ENCODE data around the gene HAVCR2. TPM values are rescaled to one million over a fixed set of nuclear protein-coding genes. Genes with fewer than 3 reads are reported as not detected.
"Not testable (repeated sequence)": the region's sequence is repeated elsewhere in the genome, so short reads cannot be mapped to it uniquely, and the experiment has no call there.

HAVCR2 gene
- total RNA-seq, 1 donor from 2014 or later: 0.07 TPM

DNA sequence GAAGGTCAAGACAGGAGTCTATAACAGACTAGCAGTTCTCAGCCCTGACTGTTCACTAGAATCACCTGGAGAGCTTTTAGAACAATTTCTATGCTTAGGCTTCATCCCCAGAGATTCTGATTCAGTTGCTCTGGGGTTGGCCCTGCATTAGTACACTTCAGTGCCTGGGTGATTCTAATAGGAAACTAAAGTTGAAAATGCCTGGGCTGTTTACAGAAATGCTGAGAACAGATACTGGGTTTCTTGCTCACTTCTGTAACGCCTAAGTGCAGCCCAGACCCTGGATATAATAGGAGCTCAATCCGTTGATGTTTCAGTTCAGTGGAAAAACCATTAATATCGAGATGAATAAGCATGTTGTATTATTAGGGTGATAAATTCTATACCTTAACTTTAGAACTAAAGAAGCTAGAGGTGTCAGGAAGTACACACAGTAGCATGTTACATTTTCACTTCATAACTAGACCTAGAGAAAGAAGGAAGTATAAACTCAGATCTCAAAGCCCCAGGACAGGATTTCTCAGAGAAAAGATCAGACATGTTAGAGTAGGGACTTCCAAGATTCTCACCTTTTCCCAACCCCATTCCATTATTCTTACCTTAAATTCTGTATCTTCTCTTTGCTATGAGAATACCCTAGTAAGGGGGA, 20.4 kb downstream of the HAVCR2 start:
- no peak for DNase-seq (ENCODE audit: low read depth, low spot score)

DNA sequence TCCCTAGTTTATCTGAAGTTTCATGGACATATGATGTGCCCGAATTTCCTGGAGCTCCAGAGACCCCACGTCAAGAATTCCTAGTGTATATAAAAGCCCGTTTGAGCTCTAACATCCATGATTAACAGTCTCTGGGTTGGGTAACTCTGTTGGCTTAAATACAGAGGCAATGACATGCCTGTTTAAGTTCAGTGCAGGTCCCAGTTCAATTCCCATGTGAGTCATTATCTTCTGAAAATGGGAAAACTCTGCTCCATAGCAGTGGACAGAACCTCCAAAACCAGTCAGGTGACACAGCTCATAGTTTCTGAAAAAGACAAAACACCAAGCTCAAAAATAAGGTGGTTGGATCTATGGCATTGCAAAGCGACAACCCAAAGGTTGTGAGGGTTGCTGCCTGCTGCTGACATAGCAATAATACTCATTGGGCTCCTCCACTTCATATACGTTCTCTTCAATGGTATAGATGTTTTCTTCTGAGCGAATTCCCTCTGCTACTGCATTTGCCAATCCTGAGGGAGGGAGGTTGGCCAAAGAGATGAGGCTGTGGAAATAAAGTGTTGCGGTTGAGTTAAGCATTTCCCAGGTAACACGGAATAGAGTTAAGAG, 22.0 kb downstream of the HAVCR2 start:
- DNase-seq (ENCODE audit: low read depth, low spot score): no peak

DNA sequence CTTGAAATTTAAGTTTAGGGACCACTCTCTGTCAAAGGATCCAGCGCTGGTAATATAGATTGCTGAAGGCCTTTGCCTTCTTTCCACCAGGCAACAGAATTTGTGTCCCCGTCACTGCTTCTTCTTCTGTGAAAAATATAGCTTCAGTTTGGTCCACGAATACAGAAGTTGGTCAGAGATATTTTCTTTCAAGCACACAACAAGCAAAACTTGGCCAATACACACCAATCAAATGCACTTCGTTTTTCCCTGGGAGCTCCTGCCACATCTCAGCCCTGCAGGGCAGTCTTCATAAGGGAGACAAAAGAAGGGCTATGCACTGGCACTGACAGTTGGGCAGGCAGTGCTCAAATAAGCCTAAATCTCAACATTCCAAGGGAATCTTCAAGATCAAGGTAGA, 22.9 kb downstream of the HAVCR2 start:
- no peak for DNase-seq (ENCODE audit: low read depth, low spot score)

DNA sequence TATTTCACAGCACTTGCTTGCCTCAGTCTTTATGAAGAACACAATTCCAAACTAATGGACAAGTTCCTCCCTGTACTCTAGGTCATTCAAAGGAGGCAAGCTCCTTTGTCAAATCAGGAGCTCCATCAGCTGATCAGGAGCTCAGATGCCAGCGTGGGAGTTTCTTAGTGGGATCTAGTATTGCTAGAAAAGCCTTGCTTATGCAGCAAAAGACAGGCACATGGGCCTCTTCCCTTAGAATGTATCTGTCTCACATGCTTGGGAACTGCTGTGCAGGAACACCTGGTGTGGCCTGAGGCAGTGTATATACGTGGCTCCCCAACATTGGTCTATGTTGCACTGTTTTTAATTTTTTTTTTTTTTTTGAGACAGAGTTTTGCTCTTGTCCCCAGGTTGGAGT, 28.6 kb downstream of the HAVCR2 start:
- DNase-seq (ENCODE audit: low read depth, low spot score): no peak

DNA sequence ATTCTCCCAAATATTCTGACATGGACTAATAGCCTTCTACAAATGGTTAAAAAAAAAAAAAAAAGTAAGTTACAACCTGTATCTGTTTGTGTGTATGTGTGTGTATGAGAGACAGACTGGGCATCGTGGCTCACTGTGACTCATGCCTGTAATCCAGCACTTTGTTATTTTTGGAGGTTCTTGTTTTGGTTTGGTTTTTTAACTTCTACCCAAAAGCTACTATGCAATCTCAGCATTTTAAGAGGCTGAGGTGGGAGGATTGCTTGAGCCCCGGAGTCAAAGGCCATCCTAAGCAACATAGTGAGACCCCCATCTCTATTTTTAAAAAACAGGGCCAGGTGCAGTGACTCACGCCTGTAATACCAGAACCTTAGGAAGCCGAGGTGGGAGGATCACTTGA, 32.3 kb downstream of the HAVCR2 start:
- DNase-seq (ENCODE audit: low read depth, low spot score): no peak

DNA sequence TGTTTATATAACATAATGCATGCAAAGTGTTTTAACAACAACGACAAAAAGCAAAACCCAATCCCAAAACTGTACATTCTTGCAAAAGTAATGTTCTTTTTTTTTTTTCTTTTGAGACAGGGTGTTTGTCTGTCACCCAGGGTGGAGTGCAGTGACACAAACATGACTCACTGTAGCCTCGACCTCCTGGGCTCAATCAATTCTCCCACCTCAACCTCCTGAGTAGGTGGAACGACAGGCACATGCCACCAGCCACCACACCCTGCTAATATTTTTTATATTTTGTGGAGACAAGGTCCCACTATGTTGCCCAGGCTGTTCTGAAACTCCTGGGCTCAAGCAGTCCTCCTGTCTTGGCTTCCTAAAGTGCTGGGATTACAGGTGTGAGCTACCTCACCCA, 36.3 kb downstream of the HAVCR2 start:
- no peak for DNase-seq (ENCODE audit: low read depth, low spot score)

DNA sequence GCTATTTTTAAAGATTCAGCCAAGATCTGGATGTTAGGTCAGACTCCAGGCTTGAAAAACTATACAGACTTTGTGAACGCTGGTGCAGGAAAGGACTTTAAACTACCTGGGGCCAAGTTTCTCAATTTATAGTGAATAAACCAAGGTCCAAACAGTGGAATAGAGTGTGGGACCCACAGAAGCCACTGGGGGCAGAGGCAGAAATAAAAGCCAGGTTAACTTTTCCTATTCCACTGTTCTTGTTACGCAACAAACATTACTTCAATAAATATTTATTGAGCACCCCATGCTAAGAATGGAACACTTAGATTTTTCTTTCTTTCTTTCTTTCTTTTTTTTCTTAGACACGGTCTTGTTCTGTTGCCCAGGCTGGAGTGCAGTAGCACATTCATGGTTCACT, 38.9 kb downstream of the HAVCR2 start:
- no peak for DNase-seq (ENCODE audit: low read depth, low spot score)

DNA sequence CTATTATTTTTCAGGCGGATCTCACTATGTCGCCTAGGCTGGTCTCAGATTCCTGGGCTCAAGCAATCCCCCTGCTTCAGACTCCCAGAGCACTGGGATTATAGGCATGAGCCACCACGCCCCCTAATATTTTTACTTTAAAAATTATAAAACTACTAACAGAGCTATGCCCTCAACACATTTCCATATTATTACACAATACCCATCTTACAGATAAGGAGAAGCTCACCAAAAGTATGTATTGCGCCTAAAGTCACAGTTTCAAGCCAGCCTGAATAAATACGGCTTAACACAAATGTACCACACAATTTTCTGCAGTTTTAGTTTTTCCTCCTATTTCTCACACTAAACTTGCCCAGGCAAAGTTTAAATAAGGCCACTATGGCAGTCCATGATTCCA, 40.1 kb downstream of the HAVCR2 start:
- DNase-seq (ENCODE audit: low read depth, low spot score): no peak

DNA sequence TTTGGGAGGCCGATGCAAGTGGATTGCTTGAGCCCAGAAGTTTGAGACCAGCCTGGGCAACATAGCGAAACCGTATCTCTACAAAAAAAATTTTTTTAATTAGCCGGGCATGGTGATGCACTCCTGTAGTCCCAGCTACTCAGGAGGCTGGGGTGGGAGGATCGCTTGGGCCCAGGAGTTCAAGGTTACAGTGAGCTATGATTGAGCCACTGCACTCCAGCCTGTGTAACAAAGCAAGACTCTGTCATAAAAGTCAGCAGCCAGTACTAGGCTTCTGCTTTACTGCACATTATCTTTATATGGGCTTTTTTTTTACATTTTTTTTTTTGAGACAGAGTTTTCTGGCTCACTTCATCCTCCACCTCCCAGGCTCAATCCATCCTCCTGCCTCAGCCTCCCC, 40.5 kb downstream of the HAVCR2 start:
- DNase-seq (ENCODE audit: low read depth, low spot score): no peak

DNA sequence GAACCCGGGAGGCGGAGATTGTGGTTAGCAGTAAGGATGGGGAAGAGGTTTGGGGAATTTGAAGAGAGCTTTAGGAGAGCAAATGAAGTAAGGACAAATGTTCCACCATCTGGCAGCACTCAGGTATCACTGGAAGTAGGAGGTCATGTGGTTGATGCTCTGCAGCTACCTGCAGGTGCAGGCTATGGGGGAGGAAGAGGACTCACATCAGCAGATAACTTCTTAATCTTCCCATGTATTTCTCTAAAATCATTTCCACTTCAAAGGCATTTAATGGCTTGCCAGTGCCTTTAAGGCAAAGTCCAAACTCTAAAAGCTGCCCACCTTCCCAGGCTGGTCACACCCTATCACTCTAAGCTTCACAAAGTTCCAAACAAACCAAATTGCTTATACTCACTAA, 41.8 kb downstream of the HAVCR2 start:
- no peak for DNase-seq (ENCODE audit: low read depth, low spot score)

DNA sequence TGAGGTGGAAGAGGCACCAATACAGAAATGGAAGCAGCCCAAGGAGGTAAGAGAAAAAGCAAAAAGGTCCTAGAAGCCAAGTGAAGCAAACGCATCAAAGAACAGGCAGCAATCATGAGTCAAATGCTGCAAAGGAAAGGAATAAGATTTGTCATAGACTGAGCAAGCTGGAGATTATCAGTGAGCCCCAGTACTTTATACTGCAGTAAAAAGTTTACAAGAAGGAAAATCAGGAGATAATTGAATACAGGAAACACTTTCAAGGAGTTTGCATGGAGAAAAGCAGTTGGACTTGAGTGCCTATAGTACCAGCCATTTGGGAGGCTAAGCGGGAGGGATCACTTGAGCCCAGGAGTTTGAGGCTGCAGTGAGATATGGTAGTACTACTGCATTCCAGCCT, 42.8 kb downstream of the HAVCR2 start:
- no peak for DNase-seq (ENCODE audit: low read depth, low spot score)

DNA sequence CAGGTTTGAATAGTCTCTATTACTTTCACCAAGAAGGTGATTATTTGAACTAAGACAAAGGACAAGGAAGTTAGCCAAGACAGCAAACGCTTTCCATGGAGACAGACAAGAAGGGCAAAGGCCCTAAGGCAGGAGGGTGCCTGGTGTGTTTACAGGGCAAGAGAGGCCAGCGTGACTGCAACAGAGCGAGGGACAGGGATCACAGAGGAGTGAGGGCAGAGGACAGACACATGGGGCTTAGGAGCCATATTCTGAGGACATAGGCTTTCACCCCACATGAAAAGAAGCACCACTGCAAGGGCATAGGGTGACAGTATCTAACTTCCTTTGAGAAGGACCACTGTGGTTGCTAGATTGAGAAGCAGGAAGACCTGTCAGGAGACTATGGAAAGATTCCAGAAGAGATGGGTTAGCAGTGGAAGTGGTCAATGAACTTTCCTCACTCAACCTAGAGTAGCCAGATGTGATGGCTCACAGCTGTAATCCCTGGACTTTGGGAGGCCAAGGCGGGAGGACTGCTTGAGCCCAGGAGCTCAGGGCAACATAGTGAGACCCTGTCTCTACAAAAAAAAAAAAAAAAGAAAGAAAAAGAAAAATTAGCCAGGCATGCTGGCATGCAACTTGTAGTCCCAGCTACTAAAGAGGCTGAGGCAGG, 44.9 kb downstream of the HAVCR2 start:
- no peak for DNase-seq (ENCODE audit: low read depth, low spot score)

DNA sequence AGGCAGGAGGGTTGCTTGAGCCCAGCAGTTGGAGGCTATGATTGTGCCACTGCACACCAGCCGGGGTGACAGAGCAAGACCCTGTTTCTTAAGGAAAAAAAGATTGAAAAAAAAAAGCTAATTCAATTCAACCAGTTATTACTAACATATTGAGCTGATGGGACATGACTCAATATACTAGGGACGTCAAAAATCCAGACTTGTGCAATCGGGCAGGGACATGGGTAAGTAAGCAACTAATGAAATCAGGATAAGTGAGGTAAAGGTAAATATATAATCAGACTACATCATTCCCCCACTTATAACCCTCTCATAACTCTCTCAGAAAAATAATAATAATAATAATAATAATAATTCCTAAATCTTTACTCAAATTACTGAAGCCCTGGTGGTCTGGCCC, 49.0 kb downstream of the HAVCR2 start:
- no peak for DNase-seq (ENCODE audit: low read depth, low spot score)

DNA sequence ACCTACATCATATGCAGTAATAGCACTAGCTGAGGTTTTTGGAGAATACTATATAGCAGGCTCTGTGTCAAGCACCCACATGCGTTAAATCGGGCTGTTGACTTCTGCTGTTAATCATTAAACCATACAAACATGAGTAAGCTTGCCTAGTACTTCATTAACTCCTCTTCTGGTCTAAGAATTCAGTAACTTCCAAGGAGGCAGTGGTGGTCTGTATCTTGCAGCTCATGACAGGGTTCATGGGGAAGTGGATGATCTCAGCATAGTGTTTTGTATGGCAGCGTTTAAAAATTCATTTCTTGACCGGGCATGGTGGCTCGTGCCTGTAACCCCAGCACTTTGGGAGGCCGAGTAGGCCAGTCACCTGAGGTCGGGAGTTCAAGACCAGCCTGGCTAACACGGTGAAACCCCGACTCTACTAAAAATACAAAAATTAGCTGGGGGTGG, 49.7 kb downstream of the HAVCR2 start, which contains the start of gene HAVCR1:
TSS of gene HAVCR1 (minus strand) at position 24 of the 447 bp plus-strand sequence. CDS start 1,173 bp downstream, outside the sequence.
- no peak for DNase-seq (ENCODE audit: low read depth, low spot score)

DNA sequence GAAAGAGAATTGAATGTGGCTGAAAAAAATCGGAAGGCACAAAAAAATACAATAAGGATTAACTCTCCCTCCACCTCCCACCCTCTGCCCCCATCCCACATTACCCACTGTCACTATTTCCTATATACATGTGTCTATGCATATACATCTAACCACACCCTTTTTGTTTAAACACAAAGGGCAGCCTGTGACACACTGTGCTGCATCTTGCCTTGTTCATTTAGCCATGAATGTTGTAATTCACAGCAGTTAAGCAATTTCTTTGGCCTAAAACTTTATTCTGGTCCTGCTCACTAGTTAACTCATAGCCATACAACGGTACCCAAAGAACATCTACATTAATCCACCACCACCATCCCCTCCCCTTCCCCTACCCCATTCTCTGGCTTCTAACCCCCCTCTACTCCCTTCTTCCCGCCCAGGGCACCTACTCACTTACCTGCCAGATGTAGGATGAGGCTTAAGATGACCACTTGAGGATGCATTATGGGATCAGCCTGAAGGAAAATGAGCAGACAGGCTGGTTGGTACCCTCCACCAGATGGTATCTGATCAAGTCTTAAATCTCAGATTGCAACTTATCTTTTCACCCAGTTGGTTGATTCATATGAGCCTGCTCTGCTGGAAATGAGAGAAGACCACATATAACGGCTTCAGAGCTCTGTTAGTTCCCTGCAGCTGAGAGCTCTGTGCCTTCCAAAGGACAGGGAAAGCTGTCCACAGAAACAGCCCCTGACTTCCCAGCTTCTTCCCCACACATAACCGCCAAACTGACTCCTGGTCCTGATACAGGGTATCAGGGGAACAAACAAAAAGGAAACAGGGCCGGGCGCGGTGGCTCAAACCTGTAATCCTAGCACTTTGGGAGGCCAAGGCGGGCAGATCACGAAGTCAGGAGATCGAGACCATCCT, 51.1 kb downstream of the HAVCR2 start:
- DNase-seq (ENCODE audit: low read depth, low spot score): no peak

DNA sequence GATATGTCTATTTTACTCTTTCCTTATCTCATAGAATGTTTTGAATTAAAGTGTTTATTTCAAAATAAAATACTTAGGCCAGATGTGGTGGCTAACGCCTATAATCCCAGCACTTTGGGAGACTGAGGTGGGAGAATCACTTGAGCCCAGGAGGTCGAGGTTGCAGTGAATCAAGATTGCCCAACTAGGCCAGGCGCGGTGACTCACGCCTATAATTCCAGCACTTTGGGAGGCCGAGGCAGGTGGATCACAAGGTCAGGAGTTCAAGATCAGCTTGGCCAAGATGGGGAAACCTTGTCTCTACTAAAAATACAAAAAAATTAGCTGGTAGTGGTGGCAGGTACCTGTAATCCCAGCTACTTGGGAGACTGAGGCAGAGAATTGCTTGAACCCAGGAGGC, 52.0 kb downstream of the HAVCR2 start:
- DNase-seq (ENCODE audit: low read depth, low spot score): not testable (repeated sequence)

DNA sequence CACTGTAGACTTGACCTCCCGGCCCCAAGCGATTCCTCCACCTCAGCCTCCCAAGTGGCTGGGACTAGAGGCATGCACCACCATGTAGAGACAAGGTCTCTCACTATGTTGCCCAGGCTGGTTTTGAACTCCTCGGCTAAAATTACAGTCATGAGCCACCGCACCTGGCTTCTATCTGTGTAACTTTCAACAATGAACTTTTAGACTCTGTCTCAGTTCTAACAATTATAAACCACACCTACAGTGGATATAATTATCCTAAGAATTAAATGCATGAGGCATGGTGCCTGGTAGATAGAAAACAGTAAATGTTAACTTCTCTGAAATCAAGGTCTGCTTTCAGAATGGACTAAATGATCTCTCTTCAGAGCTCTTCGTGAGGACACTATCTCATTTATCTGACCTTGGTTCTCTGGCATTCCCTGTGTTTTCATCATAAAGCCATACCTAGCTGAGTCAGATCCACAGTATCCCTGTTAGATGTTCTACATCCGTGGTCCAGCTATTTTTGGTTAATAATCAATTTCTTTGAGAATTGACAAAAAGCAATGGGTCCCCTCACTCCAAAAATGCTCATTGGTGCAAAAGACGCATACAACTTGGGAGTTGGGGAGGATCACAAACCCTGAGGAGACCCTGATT, 57.1 kb downstream of the HAVCR2 start:
- no peak for DNase-seq (ENCODE audit: low read depth, low spot score)

DNA sequence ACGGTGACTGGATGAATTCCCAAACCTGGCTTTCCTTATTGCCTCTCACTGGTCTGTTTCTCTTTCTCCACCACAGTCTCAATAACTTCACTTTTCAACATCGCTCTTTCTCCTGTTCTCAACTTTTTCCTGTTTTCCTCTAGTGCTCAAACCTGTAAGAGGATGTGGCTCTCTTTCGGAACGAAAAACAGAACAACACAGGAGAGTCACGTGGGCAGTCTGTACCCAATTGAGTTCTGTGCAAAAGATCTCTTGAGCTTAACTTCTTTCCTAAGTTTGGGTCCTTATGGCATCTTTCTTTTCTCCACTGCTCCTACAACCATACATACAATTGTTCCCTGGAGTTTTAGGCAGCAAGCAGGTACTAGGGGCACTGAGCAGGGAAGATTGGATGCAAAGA, 58.8 kb downstream of the HAVCR2 start:
- no peak for DNase-seq (ENCODE audit: low read depth, low spot score)

DNA sequence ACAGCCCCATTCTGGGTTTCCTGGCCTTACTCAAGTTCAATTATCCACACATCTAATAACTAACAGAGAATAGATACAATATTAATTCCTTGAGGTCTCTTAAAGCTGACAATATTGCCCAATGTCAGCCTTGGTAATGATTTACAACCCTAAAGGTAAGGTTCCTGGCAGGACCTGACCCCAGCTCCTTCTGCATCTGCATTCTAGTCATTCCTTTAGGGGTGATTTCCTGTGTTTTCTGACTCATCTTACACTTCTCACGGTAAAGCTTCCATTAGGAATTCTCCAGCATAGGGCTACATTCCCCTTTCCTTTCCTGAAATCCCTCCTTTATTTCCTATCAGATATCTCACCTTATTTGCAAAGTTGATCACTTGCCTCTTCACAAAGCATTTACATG, 59.2 kb downstream of the HAVCR2 start:
- no peak for DNase-seq (ENCODE audit: low read depth, low spot score)

DNA sequence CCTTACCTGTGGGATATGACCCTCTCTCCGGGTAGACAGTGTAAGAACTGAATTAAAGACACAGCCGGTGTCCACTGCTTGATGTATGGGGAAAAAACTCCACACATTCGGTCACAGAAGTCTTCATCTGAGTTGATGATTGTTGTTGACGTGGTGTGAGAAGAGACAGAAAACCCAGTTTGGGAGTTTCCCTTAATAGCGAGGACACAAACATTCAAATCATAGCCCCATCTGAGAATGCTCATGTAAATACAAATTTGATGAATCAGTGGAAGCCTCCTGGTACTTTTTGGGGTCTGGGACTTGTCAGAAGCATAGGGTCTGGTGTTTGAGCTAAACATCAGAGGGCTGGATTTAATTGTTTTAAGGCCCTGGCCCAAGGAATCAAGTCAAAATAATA, 60.9 kb downstream of the HAVCR2 start:
- no peak for DNase-seq (ENCODE audit: low read depth, low spot score)

DNA sequence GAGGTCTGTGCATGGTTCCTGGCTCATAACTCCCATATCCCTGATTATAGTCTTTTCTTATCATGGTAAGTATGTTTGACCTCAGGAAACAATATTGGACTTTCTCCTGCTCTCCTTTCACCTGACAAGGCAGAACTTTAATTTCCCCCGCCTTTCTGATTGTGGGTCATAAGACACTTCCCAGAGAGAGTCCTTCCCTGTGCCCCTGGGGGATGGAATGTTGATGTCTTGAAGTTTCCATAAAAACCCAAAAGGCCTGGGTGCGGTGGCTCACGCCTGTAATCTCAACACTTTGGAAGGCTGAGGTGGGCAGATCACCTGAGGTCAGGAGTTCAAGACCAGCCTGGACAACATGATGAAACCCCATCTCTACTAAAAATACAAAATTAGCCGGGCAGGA, 61.8 kb downstream of the HAVCR2 start:
- not testable (repeated sequence) for DNase-seq (ENCODE audit: low read depth, low spot score)
